NCI-H1092 treated with DMSO at 0.1 percent for 48 hours (cell line): ENCODE results near the gene SSUH2.
"Not testable (repeated sequence)": the region's sequence is repeated elsewhere in the genome, so short reads cannot be mapped to it uniquely, and the experiment has no call there.

Source experiments
- DNase-seq: peaks from one replicate; lab custom pipeline; 2025; lab: John Stamatoyannopoulos, UW

Gene SSUH2

GRCh38 chr3:8580434-8580833 lies 64.2 kb downstream of the SSUH2 start:
- DNase-seq, result not testable (repeated sequence)

- no peak for DNase-seq
These were observed 64.7 kb downstream of the SSUH2 start for GRCh38 chr3:8579943-8580342.

GRCh38 chr3:8579096-8579495 lies 65.5 kb downstream of the SSUH2 start:
- no peak for DNase-seq

GRCh38 chr3:8578282-8578681 lies 66.3 kb downstream of the SSUH2 start:
- DNase-seq, result no peak

GRCh38 chr3:8576841-8577571 lies 67.6 kb downstream of the SSUH2 start:
- DNase-seq, result no peak

GRCh38 chr3:8576436-8576835 lies 68.2 kb downstream of the SSUH2 start:
- no peak for DNase-seq

- DNase-seq, result no peak
These were observed 69.1 kb downstream of the SSUH2 start for GRCh38 chr3:8575364-8576104.

- no peak for DNase-seq
These were observed 69.8 kb downstream of the SSUH2 start for GRCh38 chr3:8574670-8575322.

- DNase-seq, result no peak
These were observed 70.4 kb downstream of the SSUH2 start for GRCh38 chr3:8574040-8574669.

- no peak for DNase-seq
These were observed 71.2 kb downstream of the SSUH2 start for GRCh38 chr3:8573342-8573926.

GRCh38 chr3:8571256-8571655 lies 73.3 kb downstream of the SSUH2 start:
- DNase-seq, result no peak
